Islet precursor cell (in vitro differentiated cells): ENCODE data around the gene TRPV3.
A peak's percentile ranks its signal among the peaks of the same experiment; 100 is the strongest.
"Not testable (repeated sequence)": the region's sequence is repeated elsewhere in the genome, so short reads cannot be mapped to it uniquely, and the experiment has no call there.

Experiments used
- DNase-seq: peaks from one replicate; pipeline ENCODE4 v3.0.0-alpha.2; 2018

Gene TRPV3

DNA sequence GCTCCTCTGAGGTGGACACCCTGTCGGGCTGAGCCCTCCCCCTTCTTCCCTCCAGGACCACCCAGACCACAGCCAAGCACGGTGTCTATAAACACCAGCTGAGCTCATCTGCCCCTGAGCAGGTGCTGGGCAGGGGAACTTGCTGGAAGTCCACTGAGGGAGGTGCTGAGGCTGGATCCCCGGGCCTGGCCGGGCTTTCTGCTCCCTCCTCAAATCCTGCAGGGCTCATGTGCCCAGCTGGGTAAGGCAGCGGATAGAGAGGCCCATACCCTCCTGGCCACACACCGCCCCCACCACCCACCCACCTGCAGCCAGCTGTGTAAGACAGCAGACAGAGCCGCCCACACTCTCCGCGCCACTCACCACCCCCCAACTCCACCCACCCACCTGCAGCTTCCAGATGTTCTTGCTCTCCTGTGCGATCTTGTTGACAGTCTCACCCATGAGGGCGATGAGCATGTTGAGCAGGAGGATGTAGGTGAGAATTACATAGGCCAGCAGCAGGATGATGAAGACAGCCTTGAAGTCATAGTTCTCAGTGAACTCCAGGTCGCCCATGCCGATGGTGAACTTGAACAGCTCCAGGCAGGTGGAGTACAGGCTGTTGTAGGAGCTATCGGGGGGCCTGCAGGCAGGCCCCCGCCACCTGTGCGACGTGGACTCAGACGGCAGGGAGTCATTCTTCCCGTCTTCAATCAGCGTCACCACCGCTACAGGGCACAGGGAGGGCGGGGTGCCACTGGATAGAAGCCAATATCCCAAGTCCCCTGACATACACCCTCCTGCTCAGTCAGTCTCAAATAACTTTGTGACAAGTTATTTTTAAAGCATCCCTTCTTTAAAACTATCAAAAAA, 15.9 kb upstream of the TRPV3 start:
- DNase-seq, result no peak

DNA sequence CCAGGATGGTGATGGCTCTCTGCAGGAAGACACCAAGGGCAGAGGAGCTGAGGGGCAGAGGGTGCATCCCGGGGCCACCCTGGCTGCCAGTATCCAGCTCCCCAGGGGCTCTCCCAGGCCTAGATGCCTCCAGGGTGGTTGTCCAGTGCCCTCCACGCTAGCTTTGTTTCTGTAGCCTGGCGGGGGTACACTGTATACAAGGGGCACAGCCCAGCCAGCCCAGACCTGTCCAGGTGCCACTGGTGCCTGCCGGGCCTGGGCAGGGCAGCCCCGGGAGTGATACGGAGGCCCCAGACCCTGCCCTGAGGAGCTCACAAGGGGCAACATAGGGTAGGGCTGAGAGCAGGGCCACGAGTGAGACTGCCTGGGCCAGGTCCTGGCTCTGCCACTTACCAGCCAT, 14.6 kb upstream of the TRPV3 start:
- DNase-seq, result no peak

DNA sequence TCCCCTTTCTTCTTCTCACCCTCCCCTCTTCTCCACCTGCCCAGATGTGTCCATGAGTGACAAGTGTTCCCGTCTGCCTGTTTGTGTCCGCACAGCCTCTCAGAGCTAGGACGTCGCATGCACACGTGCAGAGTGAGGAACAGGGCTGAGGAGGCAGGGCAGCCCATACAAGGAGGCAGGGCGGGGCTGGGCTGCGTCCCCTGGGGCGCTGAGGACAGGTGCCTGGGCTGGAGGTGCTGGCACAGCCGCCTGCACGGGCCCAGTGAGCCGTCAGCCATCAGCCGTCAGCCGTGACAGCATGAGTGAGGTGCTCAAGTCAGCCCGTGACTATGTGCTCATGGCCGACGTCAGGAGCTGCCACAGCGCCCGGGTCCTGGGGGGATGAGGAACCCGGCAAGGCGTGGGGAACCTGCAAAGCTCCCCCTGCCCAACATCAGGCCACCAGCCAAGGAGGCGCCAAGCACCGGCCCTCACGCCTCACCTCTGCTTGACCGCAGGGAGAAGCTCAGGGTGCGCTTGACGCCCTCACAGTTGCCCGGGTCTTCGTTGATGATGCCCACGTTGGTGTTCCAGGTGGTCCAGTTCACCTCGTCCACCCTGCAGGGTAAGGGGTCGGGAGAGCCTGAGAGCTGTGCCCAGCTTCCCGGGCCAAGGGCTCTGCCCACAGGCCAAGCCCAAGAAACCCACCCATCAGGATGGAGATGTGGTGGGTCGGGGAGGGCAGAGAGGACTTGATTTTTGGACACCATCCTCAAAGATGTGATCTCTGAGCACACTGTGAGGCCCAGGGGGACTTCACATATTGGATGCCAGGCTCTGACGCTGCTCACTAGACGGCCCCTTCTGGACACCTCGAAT, 13.7 kb upstream of the TRPV3 start:
- DNase-seq, result no peak

DNA sequence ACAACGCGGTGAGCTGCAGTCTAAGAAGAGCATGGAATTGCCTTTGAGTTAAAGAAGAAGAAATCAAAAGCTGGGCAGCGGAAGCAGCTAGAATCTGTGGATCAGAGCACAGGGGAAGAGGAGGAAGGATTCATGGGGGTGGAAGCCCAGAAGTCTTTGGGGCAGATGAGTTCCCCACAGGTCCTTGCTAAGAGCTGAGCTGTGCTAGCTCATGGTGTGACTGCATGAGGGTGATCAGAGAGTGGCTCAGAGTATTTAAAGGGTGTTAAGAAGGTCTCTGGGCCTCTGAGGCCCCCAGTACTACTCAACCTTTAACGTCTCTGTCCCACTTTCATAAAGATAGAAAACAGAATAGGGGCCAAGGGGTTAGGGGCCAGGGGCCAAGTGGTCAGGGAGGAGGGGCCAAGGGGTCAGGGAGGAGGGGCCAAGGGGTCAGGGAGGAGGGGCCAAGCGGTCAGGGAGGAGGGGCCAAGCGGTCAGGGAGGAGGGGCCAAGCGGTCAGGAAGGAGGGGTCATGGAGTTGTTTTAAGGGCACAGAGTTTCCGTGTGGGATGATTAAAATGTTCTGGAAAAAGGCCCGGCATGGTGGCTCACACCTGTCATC, 12.0 kb upstream of the TRPV3 start:
- DNase-seq, result no peak

DNA sequence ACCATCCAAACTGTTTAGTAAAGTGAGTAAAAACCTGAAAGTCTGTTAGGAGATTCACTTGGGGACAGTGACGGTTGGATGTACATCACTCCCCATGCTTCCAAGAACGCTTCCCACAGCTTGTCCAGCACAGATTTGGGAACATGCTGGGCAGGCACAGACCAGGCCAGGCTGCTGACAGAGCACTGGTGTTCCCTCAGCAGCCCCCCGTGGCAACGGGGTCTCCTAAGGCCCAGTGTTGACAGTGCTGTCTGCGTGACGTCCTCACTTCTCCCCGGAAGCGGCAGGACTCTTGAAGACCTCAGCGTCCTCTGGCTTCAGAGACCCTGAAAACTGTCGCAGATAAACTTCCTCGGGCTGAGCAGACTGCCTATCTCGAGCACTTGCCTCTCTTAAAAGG, 8.9 kb upstream of the TRPV3 start:
- DNase-seq, result no peak

GRCh38 chr17:3565143-3565542, 7.5 kb upstream of the TRPV3 start:
- DNase-seq, result no peak

GRCh38 chr17:3564241-3564640, 6.6 kb upstream of the TRPV3 start:
- DNase-seq, result not testable (repeated sequence)

DNA sequence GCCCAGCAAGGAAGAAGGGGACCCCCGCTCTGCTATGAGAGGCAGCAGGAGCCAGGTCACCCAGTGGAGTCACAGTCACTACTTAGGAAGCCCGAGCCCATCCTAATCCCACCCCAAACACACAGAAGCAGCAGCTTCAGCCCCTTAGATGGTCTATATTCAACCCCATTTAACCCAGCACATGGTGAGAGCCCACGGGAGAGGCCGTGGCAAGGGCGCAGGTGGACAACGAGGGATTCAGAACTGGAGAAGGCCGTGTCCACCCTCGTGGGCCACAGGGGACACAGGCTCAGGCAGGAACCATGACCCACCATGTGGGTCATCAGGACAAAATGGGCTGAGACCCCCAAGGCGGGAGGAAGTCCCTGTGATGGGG, 1.6 kb upstream of the TRPV3 start:
- DNase-seq, result no peak

- peak; percentile 64 for DNase-seq
Observed at GRCh38 chr17:3558603-3559269, 1.1 kb upstream of the TRPV3 start.

GRCh38 chr17:3556916-3557767, 470 bp downstream of the TRPV3 start:
- DNase-seq, result no peak

DNA sequence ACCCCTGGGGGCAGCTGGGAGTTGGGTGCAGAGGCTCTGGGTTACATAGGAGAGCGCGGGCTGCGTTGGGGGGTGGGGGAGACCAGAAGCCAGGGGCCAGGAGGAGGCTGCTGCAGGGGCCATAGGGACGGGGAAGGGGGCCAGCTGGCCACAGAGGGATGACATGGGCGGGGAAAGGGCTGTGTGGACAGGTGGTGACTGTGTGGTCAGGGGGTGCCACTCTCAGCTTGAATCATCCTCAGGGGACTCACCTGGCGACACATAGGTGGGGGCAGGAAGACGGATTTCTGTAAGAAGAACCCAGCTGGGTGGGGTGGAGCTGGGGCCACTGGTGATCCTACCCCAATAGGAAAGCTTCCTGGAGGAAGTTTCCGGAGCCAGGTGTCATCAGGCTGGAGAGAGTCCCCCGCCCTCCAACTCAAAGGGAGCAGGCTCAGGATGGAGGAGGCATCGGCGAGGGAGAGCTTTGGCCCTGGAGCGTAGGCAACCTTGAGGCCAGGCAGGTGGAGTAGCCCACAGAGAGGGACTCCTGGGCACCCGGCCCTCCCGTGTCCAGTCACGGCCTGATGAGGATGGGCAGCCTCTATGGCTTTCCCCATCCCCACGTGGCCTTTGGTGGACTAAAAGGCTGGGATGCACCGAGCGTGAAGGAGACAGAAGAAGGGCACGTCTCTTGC, 1.2 kb downstream of the TRPV3 start:
- DNase-seq, result no peak

DNA sequence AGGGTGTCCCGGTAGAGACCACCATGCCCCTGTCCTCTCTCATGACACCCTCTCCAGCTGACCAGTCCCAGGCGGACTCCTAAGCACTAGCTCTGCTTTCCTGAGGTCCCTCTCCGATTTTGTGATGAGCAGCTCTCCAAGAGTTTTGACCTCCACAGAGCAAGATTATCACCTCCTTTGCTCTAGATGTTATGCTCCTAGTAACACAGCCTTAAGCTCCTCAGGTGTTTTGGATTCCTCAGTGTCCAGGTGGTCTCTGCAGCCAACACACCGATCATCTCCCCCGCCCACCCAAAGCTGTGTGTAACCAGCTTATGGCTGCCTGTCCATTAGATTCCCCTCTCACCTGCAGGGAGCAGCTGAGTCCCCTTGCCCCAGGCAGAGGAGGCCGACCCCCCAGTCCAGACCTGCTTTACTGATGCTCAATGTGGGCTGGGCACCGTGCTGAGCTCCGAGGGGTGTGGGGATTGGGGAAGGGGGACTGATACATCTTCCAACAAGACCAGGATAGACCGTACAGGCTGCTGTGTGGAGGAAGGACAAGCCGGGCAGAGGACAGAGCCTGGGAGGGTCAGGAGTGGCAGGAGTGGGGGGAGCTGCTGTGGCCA, 2.3 kb downstream of the TRPV3 start:
- DNase-seq, result no peak

DNA sequence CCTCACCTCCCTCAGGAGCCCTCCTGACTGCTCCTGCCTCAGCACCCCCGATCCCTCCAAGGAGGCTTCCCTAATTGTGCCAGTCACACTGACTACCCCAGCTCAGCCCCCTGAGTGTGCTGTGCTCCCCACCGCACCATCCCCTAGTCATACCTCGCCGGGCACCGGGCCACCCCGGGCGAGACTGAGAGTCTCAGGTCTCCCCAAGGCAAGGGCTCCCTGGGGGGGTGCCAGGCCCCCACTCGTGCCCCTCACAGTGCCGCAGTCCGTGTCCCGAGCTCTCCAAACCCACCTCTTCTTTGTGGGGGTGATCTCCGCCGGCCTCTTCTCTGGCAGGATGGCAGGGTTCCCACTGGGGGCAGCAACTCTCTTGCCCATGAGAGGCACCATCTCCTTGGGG, 3.2 kb downstream of the TRPV3 start:
- DNase-seq, result no peak

- DNase-seq, result no peak
Observed at GRCh38 chr17:3553419-3554401, 3.9 kb downstream of the TRPV3 start.

- no peak for DNase-seq
Observed at GRCh38 chr17:3552916-3553315, 4.7 kb downstream of the TRPV3 start.

GRCh38 chr17:3551189-3551588, 6.4 kb downstream of the TRPV3 start:
- DNase-seq, result no peak

DNA sequence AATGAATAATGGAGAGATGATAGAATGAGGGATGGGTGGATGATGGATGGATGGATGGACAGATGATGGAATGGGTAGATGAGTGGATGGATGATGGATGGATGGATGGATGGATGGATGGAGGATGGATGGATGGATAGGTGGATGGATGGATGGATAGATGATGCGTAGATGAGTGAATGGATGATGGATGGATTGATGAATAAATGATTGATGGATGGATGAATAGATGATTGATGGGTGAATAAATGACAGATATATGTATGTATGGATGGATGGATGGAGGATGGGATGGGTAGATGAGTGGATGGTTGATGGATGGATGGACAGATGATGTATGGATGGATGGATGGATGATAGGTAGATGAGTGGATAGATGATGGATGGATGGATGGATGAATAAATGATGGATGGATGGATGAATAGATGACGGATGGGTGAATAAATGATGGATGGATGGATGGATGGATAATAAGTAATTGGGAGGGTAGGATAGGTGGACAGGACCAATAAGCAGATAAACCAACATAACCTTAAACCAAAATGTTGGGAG, 7.9 kb downstream of the TRPV3 start:
- no peak for DNase-seq

DNA sequence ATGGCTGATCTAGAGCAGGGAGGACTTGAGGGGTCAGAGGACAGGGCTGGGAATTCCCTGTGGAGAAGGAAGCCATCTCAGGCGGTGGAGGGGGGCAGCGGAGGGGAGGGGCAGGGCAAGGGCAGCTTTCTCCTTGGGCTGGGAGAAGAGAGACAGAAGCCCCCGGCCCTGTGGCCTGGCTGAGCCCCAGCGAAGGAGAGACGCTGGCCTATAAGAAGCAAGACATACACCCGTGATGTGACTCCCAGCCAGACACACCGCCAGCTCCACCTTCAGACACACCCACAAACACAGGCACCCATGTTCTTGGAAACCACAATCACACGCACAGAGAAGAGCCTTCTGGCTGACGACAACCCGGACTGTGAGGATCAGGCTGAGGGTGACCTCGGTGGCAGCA, 10.0 kb downstream of the TRPV3 start:
- no peak for DNase-seq

GRCh38 chr17:3546997-3547396, 10.6 kb downstream of the TRPV3 start:
- DNase-seq, result no peak

DNA sequence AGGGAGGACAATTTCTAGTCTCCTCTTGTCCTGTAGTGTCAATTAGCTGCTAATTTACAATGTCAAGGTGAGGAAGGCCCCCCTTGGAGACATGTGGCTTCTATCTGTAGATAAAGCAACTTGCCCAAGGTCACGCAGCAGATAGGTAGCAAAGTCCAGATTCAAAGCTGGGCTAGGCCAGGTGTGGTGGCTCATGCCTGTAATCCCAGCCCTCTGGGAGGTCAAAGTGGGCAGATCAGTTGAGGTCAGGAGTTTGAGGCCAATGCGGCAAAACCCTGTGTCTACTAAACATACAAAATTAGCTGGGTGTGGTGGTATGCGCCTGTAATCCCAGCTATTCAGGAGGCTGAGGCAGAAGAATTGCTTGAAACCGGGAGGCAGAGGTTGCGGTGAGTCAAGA, 11.1 kb downstream of the TRPV3 start:
- no peak for DNase-seq
